ENCODE results near the gene NUMA1. TPM values are rescaled to one million over a fixed set of nuclear protein-coding genes. Genes with fewer than 3 reads are reported as not detected.

NUMA1 gene
- total RNA-seq, 1 experiment from 2014 or later: 130 TPM

GRCh38 chr11:71976551-71976950 is 103.8 kb downstream of the NUMA1 start:
- no peak for DNase-seq (ENCODE audit: low read depth)

- no peak for DNase-seq (ENCODE audit: low read depth)
Measured at GRCh38 chr11:71971680-71972079, 108.7 kb downstream of the NUMA1 start.

- DNase-seq (ENCODE audit: low read depth): no peak
Measured at GRCh38 chr11:71964641-71965040, 115.7 kb downstream of the NUMA1 start.

- no peak for DNase-seq (ENCODE audit: low read depth)
Measured at GRCh38 chr11:71963468-71963867, 116.9 kb downstream of the NUMA1 start.

- DNase-seq (ENCODE audit: low read depth): no peak
Measured at GRCh38 chr11:71962428-71963038, 117.8 kb downstream of the NUMA1 start.

GRCh38 chr11:71955898-71956456 is 124.4 kb downstream of the NUMA1 start:
- no peak for DNase-seq (ENCODE audit: low read depth)

Other genes with a start within 250 kb of the NUMA1 start
- not detected in 2 replicates for gene DEFB108B, start 247.3 kb downstream of the NUMA1 start, total RNA-seq (2014; rRNA removed; shearing (Covaris generic))
- not detected in 2 replicates for gene DEFB131B, start 202.1 kb downstream of the NUMA1 start, total RNA-seq (2014; rRNA removed; shearing (Covaris generic))
- 6.3 and 6.8 TPM in 2 replicates for gene XNDC1N, start 151.9 kb downstream of the NUMA1 start, total RNA-seq (2014; rRNA removed; shearing (Covaris generic))
- 22.4 and 27.2 TPM in 2 replicates for gene RNF121, start 151.5 kb downstream of the NUMA1 start, total RNA-seq (2014; rRNA removed; shearing (Covaris generic))
- 0.59 and 1.9 TPM in 2 replicates for gene IL18BP, start 81.6 kb downstream of the NUMA1 start, total RNA-seq (2014; rRNA removed; shearing (Covaris generic))
- gene LRRC51, start 308 bp upstream of the NUMA1 start, total RNA-seq (2014; rRNA removed; shearing (Covaris generic)): 12.0 and 12.2 TPM in 2 replicates
- 97.3 and 111 TPM in 2 replicates for gene LAMTOR1, start 22.8 kb upstream of the NUMA1 start, total RNA-seq (2014; rRNA removed; shearing (Covaris generic))
- not detected in 2 replicates for gene TOMT, start 25.4 kb upstream of the NUMA1 start, total RNA-seq (2014; rRNA removed; shearing (Covaris generic))
- 67.8 and 78.1 TPM in 2 replicates for gene ANAPC15, start 32.2 kb upstream of the NUMA1 start, total RNA-seq (2014; rRNA removed; shearing (Covaris generic))
- not detected in 2 replicates for gene FOLR3, start 55.2 kb upstream of the NUMA1 start, total RNA-seq (2014; rRNA removed; shearing (Covaris generic))
- gene FOLR1, start 111.6 kb upstream of the NUMA1 start, total RNA-seq (2014; rRNA removed; shearing (Covaris generic)): 0.10 TPM in 1 of 2 replicates, not detected in the other
- gene FOLR2, start 136.3 kb upstream of the NUMA1 start, total RNA-seq (2014; rRNA removed; shearing (Covaris generic)): not detected in 2 replicates
- 25.7 and 29.4 TPM in 2 replicates for gene INPPL1, start 144.2 kb upstream of the NUMA1 start, total RNA-seq (2014; rRNA removed; shearing (Covaris generic))
- gene PHOX2A, start 163.6 kb upstream of the NUMA1 start, total RNA-seq (2014; rRNA removed; shearing (Covaris generic)): not detected in 2 replicates

Measured in RPMI7951 (cell line).